VCaP (cell line): ENCODE measurements around the gene RPL38.

ENCODE experiments used
- H3K27ac ChIP-seq: fragments of 450-650 bp; 2 replicates; pipeline ENCODE4 v1.5.1; 2017
- CTCF ChIP-seq: fragments of 450-650 bp; conservative IDR thresholded peaks from 2 replicates; pipeline ENCODE4 v1.5.1; 2017; ENCODE audit warnings: mild to moderate bottlenecking, moderate library complexity

The RPL38 gene

GRCh38 chr17:74244548-74244947 is 41.1 kb downstream of the RPL38 start:
- H3K27ac ChIP-seq, result no peak overlapping the region
- TF ChIP-seq CTCF, result no peak

GRCh38 chr17:74245145-74245831 is 41.8 kb downstream of the RPL38 start:
- no peak for TF ChIP-seq CTCF
- no peak overlapping the region for H3K27ac ChIP-seq

GRCh38 chr17:74245871-74246270 is 42.4 kb downstream of the RPL38 start:
- TF ChIP-seq CTCF, result no peak
- H3K27ac ChIP-seq, result no peak overlapping the region

- TF ChIP-seq CTCF, result no peak
- no peak overlapping the region for H3K27ac ChIP-seq
These were observed 46.3 kb downstream of the RPL38 start for GRCh38 chr17:74249590-74250270.

- TF ChIP-seq CTCF, result no peak
These were observed 47.0 kb downstream of the RPL38 start for GRCh38 chr17:74250324-74250995.

GRCh38 chr17:74251051-74251450 is 47.6 kb downstream of the RPL38 start:
- no peak for TF ChIP-seq CTCF
- H3K27ac ChIP-seq, result no peak overlapping the region

More at GRCh38 chr17:74250324-74250995, 47.0 kb downstream of the RPL38 start:
- H3K27ac ChIP-seq, result no peak overlapping the region

GRCh38 chr17:74251569-74251968 is 48.1 kb downstream of the RPL38 start:
- H3K27ac ChIP-seq, result no peak overlapping the region
- TF ChIP-seq CTCF, result no peak
